ENCODE results near the gene FOXN1.
"Not testable (repeated sequence)": the region's sequence is repeated elsewhere in the genome, so short reads cannot be mapped to it uniquely, and the experiment has no call there.

The FOXN1 gene

GRCh38 chr17:28467456-28468025, 38.6 kb upstream of the FOXN1 start:
- H3K9me3 ChIP-seq = no peaks in the 10 kb centered on the region
- TF ChIP-seq CTCF (IDR thresholded peaks at IDR 0.05) = no peak
- H3K36me3 ChIP-seq = no peaks in the 10 kb centered on the region
- H3K4me1 ChIP-seq (ENCODE audit: control insufficient read depth in 1 of 2, insufficient read depth in 1 of 2, low read depth in 1 of 2, low read length in 1 of 2) = peaks cover 8 to 28% of the 10 kb centered on the region in 2 experiments
- no peak overlapping the region for H3K27ac ChIP-seq
- no peak overlapping the region for H3K4me3 ChIP-seq (ENCODE audit: low read depth in 1 of 2, low read length in 1 of 2)
- H3K27me3 ChIP-seq = no peaks in the 10 kb centered on the region

- H3K27ac ChIP-seq; H3K36me3 ChIP-seq; H3K27me3 ChIP-seq; H3K9me3 ChIP-seq; H3K4me3 ChIP-seq (ENCODE audit: low read depth in 1 of 2, low read length in 1 of 2): not testable (repeated sequence)
- H3K4me1 ChIP-seq (ENCODE audit: control insufficient read depth in 1 of 2, insufficient read depth in 1 of 2, low read depth in 1 of 2, low read length in 1 of 2) = peaks cover 8 to 28% of the 10 kb centered on the region in 2 experiments
Measured at GRCh38 chr17:28468033-28468735, 38.0 kb upstream of the FOXN1 start.

GRCh38 chr17:28468781-28469180, 37.4 kb upstream of the FOXN1 start:
- no peaks in the 10 kb centered on the region for H3K27me3 ChIP-seq
- no peak overlapping the region for H3K4me3 ChIP-seq (ENCODE audit: low read depth in 1 of 2, low read length in 1 of 2)
- H3K36me3 ChIP-seq = no peaks in the 10 kb centered on the region
- no peak overlapping the region for H3K27ac ChIP-seq
- no peak for TF ChIP-seq CTCF (IDR thresholded peaks at IDR 0.05)
- H3K9me3 ChIP-seq = no peaks in the 10 kb centered on the region
- peaks cover 8 to 28% of the 10 kb centered on the region in 2 experiments for H3K4me1 ChIP-seq (ENCODE audit: control insufficient read depth in 1 of 2, insufficient read depth in 1 of 2, low read depth in 1 of 2, low read length in 1 of 2)

GRCh38 chr17:28469376-28469775, 36.8 kb upstream of the FOXN1 start:
- Histone ChIP-seq H3K36me3 (no peaks in the 10 kb centered on the region), H3K4me1 (ENCODE audit: control insufficient read depth in 1 of 2, insufficient read depth in 1 of 2, low read depth in 1 of 2, low read length in 1 of 2) (peaks cover 8 to 28% of the 10 kb centered on the region in 2 experiments), H3K9me3 (no peaks in the 10 kb centered on the region), H3K27me3 (no peaks in the 10 kb centered on the region), H3K27ac (no peak overlapping the region), H3K4me3 (ENCODE audit: low read depth in 1 of 2, low read length in 1 of 2) (no peak overlapping the region)
- TF ChIP-seq CTCF (IDR thresholded peaks at IDR 0.05) = no peak

GRCh38 chr17:28470266-28470913, 35.8 kb upstream of the FOXN1 start:
- Histone ChIP-seq H3K27ac (no peak overlapping the region), H3K9me3 (no peaks in the 10 kb centered on the region), H3K27me3 (no peaks in the 10 kb centered on the region), H3K36me3 (no peaks in the 10 kb centered on the region), H3K4me3 (ENCODE audit: low read depth in 1 of 2, low read length in 1 of 2) (no peak overlapping the region), H3K4me1 (ENCODE audit: control insufficient read depth in 1 of 2, insufficient read depth in 1 of 2, low read depth in 1 of 2, low read length in 1 of 2) (peaks cover 8 to 28% of the 10 kb centered on the region in 2 experiments)
- TF ChIP-seq CTCF (IDR thresholded peaks at IDR 0.05) = no peak

- Histone ChIP-seq H3K27me3 (no peaks in the 10 kb centered on the region), H3K9me3 (no peaks in the 10 kb centered on the region), H3K27ac (no peak overlapping the region), H3K4me1 (ENCODE audit: control insufficient read depth in 1 of 2, insufficient read depth in 1 of 2, low read depth in 1 of 2, low read length in 1 of 2) (peaks cover 8 to 28% of the 10 kb centered on the region in 2 experiments), H3K4me3 (ENCODE audit: low read depth in 1 of 2, low read length in 1 of 2) (no peak overlapping the region), H3K36me3 (no peaks in the 10 kb centered on the region)
- TF ChIP-seq CTCF (IDR thresholded peaks at IDR 0.05) = no peak
Measured at GRCh38 chr17:28470914-28471366, 35.2 kb upstream of the FOXN1 start.
